IMR-90 (cell line): ENCODE results near the gene TRMT2B.

ENCODE experiments used
- CEBPB ChIP-seq: IDR thresholded peaks from 2 replicates; pipeline ENCODE4 v1.6.1; 2012; ENCODE audit warnings: low read depth, low read length, improper control_type of control experiment
- CTCF ChIP-seq: conservative IDR thresholded peaks from 2 replicates; pipeline ENCODE4 v1.5.1; 2012; ENCODE audit warnings: mild to moderate bottlenecking, low read depth, low read length, improper control_type of control experiment
- FOS ChIP-seq: fragments of 150-350 bp; IDR thresholded peaks from 2 replicates; pipeline ENCODE4 v1.6.1; 2016; ENCODE audit warnings: low read depth, low read length
- MXI1 ChIP-seq: IDR thresholded peaks from 2 replicates; pipeline ENCODE4 v1.6.1; 2012; ENCODE audit warnings: low read depth, mild to moderate bottlenecking, low read length, moderate library complexity, borderline replicate concordance
- POLR2A ChIP-seq: IDR thresholded peaks from 2 replicates; pipeline ENCODE4 v1.6.1; 2012; ENCODE audit warnings: mild to moderate bottlenecking, low read depth, low read length
- RFX5 ChIP-seq: IDR thresholded peaks from 2 replicates; pipeline ENCODE4 v1.8.0; 2012; ENCODE audit warnings: low read depth, mild to moderate bottlenecking, low read length, moderate library complexity
- USF2 ChIP-seq: fragments of 150-350 bp; IDR thresholded peaks from 2 replicates; pipeline ENCODE4 v1.6.1; 2017; ENCODE audit warnings: mild to moderate bottlenecking, antibody characterized with exemption, low read length, low read depth

- TF ChIP-seq CTCF (no peak), POLR2A (no peak), USF2 (no peak), FOS (peak; percentile 22; the same call in 1 of the 2 replicates), CEBPB (peak; percentile 91), RFX5 (no peak), MXI1 (no peak)
These were observed 57.3 kb downstream of the TRMT2B start for GRCh38 chrX:100994352-100995281.
